ENCODE results near the gene TMEM187.

The TMEM187 gene, protein sequence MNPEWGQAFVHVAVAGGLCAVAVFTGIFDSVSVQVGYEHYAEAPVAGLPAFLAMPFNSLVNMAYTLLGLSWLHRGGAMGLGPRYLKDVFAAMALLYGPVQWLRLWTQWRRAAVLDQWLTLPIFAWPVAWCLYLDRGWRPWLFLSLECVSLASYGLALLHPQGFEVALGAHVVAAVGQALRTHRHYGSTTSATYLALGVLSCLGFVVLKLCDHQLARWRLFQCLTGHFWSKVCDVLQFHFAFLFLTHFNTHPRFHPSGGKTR

DNA sequence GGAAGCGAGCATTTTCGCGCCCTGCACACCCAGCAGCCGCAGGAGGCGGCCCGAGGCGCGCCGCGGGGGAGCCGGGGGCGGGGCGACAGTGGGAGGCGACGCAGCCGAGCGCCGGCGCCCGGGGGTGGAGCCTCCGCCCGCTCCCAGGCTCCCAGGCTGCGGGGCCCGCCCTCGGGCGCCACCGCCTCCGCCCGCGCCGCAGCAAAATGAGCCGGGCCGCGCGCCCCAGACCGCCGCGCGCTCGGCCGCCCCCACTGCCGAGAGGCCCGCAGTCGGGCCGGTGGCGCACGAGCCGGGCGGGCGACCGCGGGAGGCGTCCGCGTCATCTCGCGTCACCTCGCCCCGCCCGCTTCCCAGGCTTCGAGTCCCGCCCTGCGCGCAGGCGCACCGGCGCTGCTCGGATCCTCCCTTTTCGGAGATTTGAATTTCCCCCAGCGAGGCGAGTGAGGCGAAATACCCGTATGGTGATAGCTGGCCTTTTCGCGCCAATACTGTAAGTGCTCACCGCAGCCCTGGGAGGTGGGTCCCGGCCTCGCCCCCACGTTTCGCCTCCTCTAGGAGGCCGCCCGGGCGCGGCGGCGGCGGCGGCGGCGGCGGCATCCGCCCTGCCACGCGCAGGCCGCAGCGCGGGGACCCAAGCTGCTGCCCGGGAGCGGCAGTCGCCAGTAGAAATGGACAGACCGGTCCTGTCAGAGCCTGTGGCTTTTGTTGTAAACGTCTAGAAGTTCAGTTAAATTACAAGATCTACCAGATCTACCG is at the start of gene TMEM187:
TSS of gene TMEM187 (plus strand) at position 387 of the 759 bp plus-strand sequence. CDS start 9,309 bp downstream, outside the sequence.
- peak; percentile 93 for DNase-seq (ENCODE audit: low read depth)

DNA sequence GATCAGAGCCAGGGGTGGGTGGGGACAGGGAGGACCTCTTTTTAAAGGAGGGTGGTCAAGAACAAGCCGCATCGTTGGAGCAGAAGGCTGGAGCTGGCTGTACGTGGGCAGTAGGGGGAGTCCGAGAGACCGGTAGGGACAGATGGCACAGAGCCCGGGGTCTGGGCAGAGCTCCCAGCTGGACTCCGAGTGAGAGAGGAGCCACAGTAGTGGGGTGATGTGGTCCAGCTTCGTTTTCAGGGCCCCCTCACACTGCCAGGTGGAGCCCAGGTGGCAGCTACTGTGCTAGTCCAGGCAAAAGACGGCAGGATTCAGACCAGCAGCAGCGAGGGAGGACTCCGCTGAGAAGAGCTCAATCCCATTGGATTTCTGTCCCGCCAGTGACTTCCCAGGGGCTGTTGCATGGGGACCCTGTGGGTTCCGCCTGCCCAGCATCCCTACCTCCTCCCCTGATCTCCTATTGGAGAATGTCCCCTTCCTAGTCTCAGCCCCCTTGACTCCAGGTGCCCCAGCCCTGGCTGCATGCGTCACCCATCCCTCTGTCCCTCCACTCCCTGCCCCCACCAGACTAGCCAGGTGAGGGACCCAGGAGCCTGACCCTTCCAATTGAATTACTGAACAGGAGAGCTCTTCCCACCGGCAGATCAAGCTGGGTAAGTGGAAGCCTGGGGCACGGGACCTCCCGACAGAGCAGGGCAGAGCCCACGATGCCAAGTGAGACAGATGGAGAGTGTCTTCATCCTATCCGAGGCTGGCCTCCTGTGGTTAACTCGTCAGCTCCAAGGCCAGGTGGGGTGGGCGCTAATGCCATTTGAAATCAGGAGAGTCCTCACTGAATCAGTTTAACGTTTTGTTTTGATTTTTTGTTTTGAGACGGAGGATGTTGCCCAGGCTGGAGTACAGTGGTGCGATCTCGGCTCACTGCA is 49.4 kb upstream of the TMEM187 start:
- peak; percentile 63 for DNase-seq (ENCODE audit: low read depth)

GRCh38 chrX:153924149-153924861 is 48.2 kb upstream of the TMEM187 start:
- peak; percentile 61 for DNase-seq (ENCODE audit: low read depth)

GRCh38 chrX:153925387-153925738 is 47.2 kb upstream of the TMEM187 start:
- no peak for DNase-seq (ENCODE audit: low read depth)

- no peak for DNase-seq (ENCODE audit: low read depth)
These were observed 46.6 kb upstream of the TMEM187 start, which contains the start of gene ARHGAP4 for GRCh38 chrX:153925739-153926551. ARHGAP4 (minus strand) TSS chrX:153926264; CDS start chrX:153926202, 62 bp downstream.

- no peak for DNase-seq (ENCODE audit: low read depth)
These were observed 46.0 kb upstream of the TMEM187 start for GRCh38 chrX:153926552-153926857.

- DNase-seq (ENCODE audit: low read depth), result peak; percentile 35
These were observed 45.5 kb upstream of the TMEM187 start for GRCh38 chrX:153926858-153927671.

- DNase-seq (ENCODE audit: low read depth), result no peak
These were observed 45.0 kb upstream of the TMEM187 start for GRCh38 chrX:153927672-153927921.

GRCh38 chrX:153927922-153928760 is 44.4 kb upstream of the TMEM187 start:
- DNase-seq (ENCODE audit: low read depth), result peak; percentile 96

DNA sequence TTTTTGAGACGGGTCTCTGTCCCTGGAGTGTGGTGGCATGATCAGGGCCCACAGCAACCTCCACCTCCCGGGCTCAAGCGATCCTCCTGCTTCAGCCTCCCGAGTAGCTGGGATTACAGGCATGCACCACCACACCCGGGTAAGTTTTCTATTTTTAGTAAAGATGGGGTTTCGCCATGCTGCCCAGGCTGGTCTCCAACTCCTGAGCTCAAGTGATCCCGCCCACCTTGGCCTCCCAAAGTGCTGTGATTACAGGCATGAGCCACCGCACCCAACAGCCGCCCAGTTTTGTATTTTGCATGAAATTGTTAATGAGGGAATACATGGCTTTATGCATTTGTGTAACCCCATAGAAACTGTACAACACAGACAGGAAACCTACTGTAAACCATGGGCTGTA is 43.7 kb upstream of the TMEM187 start:
- no peak for DNase-seq (ENCODE audit: low read depth)

DNA sequence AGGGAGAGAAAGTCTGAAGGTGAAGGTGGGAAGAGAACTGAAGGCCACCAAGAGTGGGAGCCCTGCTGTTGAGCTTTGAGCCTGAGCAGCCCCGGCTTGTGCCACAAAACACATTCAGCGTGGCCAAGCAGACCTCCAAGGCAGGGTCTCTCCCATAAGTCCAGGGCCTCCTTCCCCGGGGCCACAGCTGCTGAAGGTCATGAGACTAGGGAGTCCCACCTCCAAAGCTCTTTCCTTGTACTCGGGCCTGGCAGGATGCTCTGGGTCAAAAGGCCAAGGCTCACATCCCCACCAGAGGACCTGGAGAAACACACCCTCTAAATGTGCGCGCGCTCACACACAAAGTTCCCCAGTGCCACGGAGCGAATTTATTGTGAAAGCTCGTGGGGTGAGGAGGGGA is 43.0 kb upstream of the TMEM187 start:
- no peak for DNase-seq (ENCODE audit: low read depth)

- DNase-seq (ENCODE audit: low read depth), result no peak
These were observed 42.3 kb upstream of the TMEM187 start for GRCh38 chrX:153930011-153930910.

- DNase-seq (ENCODE audit: low read depth), result no peak
These were observed 41.4 kb upstream of the TMEM187 start for GRCh38 chrX:153931151-153931550.

- DNase-seq (ENCODE audit: low read depth), result no peak
These were observed 40.8 kb upstream of the TMEM187 start for GRCh38 chrX:153931748-153932147.

DNA sequence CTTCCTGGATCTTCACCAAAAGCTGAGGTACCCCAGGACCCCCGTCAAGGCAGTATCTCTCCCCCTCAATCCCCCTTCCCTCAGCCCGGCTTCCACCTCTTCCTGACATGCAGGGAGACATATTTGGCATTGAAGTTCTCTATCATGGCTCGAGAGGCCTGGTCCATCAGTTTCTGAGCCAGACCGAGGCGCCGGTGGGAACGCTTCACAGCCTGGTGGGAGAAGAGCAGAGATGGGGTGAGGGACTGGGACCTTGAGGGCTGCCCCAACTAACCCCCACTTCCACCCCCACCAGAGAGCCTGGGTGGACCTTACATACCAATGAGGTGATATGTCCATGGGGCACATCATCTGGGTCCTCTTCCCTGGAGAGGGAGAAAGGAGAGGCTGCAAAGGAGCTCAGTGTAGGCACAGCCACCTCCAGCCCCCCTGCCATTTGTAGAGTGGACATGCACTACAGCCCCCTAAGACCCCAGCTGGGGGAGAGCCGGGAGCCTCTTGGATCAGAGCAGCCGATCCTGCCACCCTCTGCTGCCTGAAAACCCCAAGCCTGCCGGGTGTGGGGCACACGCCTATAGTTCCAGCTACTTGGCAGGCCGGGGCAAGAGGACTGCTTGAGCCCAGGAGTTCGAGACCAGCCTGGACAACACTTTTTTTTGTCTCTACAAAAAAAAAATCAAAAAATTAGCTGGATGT is 40.2 kb upstream of the TMEM187 start:
- DNase-seq (ENCODE audit: low read depth), result no peak

DNA sequence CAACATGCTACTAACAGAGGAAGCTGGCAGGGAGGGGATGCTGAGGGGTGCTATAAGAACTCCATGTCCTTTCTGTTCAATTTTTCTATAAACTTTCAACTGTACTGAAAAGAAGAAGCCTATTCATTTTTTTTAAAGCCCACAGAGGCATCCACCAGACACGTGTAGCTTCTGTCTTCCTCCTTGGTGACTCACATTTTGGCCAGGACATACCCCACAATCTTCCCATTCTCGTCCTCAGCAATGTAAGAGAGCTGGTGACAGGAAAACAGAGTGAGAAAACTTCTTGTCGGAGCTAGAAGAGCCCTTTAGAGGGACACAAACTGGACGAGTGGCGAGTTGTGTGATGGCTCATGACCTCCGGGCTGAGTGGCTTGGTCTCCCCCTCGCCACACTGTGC is 38.8 kb upstream of the TMEM187 start:
- peak; percentile 63 for DNase-seq (ENCODE audit: low read depth)

GRCh38 chrX:153934148-153934761 is 38.3 kb upstream of the TMEM187 start:
- no peak for DNase-seq (ENCODE audit: low read depth)

Data from ELR (cell line).